Neural cell (in vitro differentiated cells): Measurements from ENCODE around the gene MAD2L1.

ENCODE experiments used
- CTCF ChIP-seq: fragments of 450-650 bp; IDR thresholded peaks from 2 replicates; pipeline ENCODE4 v1.5.1; 2014; ENCODE audit warnings: antibody characterized with exemption, mild to moderate bottlenecking, moderate library complexity; ENCODE audit not compliant: poor library complexity, severe bottlenecking
- MXI1 ChIP-seq: fragments of 450-650 bp; conservative IDR thresholded peaks from 2 replicates; pipeline ENCODE4 v1.6.1; 2014; ENCODE audit warnings: antibody characterized with exemption, mild to moderate bottlenecking; ENCODE audit not compliant: poor library complexity, severe bottlenecking
- REST ChIP-seq: IDR thresholded peaks from 2 replicates; pipeline ENCODE4 v1.6.1; 2012; ENCODE audit warnings: borderline replicate concordance
- SMC3 ChIP-seq: fragments of 450-650 bp; conservative IDR thresholded peaks from 2 replicates; pipeline ENCODE4 v1.6.1; 2014; ENCODE audit warnings: antibody characterized with exemption, mild to moderate bottlenecking, moderate library complexity; ENCODE audit not compliant: poor library complexity

GRCh38 chr4:120037411-120037810 is 29.2 kb downstream of the MAD2L1 start:
- TF ChIP-seq CTCF (no peak), MXI1 (no peak), SMC3 (no peak), REST (no peak)
